NOMO-1 (cell line): ENCODE measurements around the gene POTEI.
"Not testable (repeated sequence)": the region's sequence is repeated elsewhere in the genome, so short reads cannot be mapped to it uniquely, and the experiment has no call there.

Experiments used
- DNase-seq, 2 experiments: peaks; one replicate each; lab custom pipeline; 2025; ENCODE audit not compliant: unreplicated experiment in 2 of 2; lab: John Stamatoyannopoulos, UW

Gene POTEI

DNA sequence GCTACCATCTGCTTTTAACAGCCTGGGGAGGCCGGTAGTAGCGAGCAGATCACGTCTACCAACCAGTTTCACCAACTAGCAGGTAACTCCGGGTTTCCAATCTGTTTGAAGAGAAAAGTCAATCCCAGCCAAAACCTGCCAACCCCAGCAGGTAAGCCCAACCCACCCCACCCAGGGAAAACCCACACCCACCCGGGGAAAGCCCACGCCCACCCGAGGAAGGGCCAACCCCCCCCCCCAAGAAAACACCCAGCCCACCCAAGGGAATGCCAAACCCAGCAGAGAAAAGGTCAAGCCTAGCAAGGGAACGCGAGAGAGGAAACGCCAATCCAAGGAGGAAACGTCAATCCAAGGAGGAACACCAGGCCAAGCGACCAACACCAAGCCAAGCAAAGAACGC, at the start of gene POTEI:
Gene POTEI (minus strand): TSS at position 101 of the 400 bp plus-strand sequence. CDS start 93 bp downstream, at position 8.
- not testable (repeated sequence) for DNase-seq

DNA sequence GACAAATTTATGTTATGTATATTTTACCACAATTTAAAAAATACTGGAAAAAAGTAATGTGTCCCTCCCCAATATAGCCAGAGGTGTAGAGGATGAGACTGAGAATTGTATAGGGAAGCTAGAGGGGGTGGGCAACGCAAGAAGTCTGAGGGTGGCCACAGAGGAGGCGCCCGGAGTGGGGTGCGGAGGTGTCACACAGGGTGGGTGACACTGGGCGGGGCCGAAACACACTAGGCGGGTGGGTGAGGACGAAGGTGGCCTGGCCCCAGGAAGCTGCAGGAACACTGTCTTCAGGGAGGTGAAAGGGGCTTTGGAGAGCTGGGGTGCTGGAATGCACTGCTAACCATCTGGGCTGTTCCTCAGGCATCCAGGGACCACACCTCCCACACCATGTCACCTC, 47.3 kb upstream of the POTEI start:
- DNase-seq: not testable (repeated sequence)

DNA sequence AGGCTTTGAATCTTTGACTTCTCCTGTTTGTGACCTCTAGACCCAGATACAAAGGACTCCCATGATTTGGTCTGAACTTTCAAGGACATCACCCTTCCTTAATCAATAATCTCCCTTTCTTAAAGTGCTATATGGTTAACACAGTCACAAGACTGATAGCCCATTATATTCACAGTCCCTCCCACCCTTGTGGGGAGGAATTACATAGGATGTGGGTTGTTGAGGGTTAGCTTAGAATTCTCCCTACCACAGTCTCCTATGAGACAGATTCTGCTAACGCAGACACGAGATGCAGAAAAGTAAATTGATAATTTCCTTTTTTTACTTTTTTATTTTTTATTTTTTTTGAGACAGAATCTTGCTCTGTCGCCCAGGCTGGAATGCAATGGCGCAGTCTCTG, 45.0 kb upstream of the POTEI start:
- DNase-seq: not testable (repeated sequence)

DNA sequence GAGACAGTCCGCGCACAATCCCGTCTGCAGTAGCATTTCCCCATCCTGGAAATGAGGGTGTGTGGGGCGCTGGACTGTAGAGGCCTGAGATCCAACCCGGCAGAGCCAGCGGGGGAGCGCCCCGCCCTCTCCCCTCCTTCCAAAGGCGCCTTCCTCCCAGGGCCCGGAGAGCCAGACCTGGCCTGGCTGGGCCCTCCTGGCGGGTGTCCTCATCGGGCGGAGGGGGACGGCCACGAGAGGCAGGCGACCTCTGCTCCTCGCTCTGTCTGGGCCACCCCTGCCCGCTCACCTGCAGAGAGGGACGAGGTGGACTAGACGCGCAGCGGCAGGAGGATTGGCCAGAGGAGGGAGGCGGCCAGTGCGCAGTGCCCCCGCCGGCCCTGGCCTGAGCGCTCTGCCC, 40.3 kb upstream of the POTEI start:
- DNase-seq: not testable (repeated sequence)

DNA sequence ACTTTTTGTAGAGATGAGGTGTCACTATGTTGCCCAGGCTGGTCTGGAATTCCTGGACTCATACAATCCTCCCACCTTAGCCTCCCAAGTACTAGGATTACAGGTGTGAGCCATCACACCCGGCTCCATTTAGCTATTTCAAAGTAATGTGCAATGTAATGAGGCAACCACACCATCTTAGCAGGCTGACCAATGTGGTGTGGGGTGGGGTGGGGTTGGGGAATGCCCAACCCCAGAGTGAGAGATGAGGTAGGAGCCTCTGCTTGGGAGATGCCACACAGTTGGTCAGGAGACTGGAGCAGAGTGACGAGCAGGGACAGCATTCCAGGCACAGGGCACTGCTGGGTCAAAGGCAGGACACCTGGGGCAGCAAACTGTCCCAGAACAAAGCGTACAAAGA, 39.3 kb upstream of the POTEI start:
- not testable (repeated sequence) for DNase-seq

DNA sequence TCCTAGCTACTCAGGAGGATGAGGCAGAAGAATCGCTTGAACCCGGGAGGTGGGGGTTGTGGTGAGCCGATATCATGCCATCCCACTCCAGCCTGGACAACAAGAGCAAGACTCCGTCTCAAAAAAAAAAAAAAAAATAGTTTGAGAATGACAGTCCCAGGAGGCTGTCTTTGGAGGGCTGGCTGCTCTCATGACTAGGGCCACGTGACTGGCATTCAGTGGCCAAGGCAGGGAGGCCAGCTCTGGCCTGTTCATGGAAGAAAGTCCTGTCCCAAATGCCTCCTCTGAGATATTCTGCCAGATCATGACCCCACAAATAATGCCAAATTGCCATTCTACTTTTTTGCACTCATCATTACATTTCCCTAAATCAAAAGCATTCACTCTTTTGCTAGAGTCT, 35.9 kb upstream of the POTEI start:
- not testable (repeated sequence) for DNase-seq

DNA sequence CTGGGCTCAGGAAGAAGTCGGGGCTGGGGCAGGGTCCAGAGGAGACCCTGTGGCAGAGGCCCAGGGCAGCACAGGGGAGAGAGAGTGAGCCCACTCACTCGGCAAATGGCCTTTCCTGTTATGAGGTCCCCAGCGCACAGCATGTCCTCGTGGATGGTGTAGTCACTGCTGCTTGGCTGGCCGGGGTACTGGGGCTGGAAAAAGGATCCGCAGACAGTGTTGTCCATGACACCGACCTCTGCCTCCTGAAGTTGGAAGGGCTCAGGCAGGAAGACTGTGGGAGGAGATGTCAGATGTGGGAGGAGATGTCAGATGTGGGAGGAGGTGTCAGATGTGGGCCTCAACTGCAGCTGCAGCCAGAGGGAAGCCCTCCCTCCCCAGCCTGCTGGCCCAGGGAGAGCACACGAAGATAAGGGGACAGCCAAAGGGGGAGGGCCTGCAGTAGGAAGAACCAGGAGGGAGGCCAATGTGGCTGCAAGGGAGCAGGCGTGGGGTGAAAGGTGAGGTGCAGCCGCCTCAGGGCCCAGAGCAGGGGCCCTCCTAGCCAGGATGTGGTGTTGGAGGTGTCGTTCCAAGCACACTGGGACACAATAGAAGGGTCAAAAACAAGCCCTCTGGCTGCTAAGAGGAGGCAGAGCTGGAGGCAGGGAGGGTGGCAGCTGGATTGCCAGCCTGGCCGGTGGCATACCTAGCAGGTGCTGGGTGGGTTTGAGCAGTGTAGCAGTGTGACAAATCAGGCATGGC, 34.8 kb upstream of the POTEI start:
- not testable (repeated sequence) for DNase-seq

DNA sequence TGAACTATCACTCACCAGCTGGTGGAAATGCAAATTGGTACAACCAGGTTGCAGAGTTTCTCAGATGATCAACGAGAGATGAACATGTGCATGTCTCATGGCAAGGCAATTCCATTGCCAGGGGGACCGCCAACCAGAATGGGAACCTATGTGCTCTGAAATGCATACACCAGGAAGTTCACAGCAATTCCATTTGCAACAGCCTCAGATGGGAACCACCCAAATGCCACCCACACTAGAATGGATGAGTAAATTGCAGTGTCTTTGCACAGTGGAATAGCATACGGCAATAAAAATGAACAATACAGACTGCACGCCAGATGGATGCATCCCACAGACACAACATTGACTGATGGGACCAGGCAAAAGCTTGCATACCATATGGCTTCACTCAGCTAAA, 33.7 kb upstream of the POTEI start:
- DNase-seq: not testable (repeated sequence)

DNA sequence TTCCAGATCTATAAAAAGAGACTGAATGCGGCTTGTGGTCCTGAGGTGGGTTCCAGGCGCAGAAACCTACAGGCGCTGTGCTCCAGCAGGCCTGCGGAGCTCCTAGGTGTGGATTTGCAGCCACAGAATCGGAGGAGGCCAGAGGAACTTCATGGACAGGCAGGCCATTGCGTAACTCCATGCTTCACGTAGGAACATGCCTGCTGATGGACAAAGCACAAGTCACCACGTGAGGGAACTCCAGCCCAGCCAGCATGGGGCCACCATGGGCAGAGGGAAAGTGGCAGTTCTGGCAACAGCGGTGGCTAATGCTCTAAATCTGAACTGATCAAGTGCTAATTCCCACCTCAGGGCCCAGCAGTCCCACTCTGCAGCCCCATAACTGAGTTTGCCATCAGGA, 29.1 kb upstream of the POTEI start:
- DNase-seq: not testable (repeated sequence)

DNA sequence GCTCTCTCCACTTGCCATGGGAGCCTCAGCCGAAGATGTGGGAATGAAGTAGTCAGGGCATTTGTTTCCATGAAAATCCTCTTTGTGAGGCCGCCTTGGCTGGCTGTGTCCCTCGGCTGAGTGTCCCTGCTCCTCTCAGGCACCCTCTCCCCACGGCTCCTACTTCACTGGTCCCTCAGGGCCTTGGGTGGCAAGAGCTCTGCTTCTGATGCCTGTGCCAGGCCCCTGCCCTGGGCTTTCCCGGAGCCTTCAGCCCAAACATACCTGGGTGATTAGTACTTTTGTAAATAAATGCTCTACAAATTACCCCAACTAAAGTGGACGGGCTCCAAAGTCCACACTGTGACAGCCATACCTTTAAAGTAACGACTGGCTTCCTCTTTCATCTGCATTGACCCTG, 27.5 kb upstream of the POTEI start:
- not testable (repeated sequence) for DNase-seq

DNA sequence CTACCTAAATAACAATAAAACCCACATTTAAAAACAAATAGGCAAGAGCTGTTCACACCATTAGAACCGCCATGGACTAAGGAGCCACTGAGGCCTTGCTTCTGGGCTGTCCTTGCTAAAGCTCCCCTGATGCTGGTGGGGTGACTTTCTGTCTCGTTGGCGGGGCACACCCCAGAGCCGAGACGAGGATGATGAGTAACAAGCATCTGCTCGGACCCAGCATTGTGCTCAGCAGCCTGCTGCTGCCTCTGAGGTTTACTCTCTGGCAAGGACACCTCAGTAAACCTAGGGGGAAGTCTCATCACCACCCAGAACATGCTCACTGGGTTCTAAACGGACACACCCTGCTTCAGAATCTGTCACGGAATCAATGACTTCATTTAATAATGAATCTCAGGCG, 22.5 kb upstream of the POTEI start:
- DNase-seq: not testable (repeated sequence)

DNA sequence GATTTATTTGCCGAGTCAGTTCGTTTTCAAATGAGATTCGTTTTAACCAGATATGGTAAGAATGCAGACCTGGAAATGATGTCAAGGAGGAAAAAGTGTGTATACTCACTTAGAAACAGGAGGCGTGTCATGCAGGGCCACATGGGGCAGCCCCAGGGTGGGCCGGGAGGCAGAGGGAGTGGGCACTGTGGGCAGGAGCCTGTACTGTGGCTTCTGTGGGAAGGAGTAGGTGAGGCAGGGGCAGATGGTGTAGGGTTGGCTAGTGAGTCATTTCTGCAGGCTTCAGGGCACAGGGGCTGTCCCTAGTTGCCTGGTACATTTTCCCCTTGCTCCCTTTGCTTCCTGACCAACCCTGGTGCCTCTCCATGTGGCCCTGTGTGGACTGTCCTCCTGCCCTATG, 22.1 kb upstream of the POTEI start:
- DNase-seq: not testable (repeated sequence)

DNA sequence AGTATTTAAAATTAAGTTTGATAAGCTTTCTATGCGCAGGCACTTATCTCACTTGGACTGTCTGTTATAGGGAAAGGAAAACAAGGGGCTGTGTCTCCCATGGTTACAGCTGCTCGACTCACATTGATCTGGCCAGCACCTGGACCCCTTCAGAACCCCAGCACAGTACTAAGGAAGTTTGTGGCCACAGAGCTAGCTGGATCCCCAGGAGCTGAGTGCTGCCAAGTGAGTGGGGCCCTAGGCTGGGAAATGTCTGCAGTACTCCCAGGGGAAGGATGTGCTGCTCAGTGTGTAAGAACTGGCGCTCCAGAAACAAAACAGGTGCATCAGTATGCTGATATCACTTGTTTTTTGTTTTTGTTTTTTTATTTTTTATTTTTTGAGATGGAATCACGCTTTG, 21.1 kb upstream of the POTEI start:
- not testable (repeated sequence) for DNase-seq

DNA sequence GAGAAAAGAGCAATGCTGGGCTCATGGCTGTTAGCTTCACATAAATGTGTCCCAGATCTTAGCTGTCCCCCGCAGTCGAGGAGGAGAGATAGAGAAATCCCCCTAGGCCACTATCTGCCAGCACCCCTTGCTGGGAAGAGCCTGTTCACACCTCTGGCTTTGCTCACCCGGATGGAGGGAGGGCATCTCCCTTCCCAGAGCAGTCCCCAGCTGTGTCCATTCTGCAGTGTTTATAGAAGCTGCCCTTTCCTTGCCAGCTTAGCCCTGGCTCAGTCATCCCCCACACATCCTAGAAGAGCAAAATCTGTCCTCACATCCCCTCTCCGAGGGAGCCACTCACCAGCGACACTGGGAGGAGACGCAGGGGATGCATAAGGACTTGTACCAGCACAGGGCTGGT, 20.4 kb upstream of the POTEI start:
- not testable (repeated sequence) for DNase-seq

DNA sequence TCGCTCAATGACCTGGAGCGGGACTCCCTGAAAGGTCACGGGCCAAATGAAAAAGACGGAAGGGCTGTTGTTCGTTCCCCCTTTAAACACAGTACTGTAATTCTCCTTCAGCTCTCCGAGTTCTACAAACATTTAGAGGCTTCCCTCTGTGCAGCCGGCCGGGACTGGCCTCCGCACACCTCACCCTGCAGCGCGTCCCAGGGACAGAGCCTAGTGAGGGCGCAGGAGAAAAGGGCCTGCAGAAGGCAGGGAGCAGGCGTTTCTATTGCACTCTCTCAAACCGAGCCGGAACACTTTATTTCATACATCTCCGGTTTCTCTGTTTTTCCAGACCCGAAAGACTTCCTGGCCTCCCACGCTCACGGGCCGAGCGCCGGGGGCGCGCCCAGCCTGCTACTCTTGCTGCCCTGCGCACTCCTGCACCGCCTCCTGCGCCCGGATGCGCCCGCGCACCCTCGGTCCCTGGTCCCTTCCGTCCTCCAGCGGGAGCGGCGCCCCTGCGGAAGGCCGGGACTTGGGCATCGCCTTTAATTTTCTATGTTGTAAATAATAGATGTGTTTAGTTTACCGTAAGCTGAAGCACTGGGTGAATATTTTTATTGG, 18.3 kb upstream of the POTEI start:
- not testable (repeated sequence) for DNase-seq

DNA sequence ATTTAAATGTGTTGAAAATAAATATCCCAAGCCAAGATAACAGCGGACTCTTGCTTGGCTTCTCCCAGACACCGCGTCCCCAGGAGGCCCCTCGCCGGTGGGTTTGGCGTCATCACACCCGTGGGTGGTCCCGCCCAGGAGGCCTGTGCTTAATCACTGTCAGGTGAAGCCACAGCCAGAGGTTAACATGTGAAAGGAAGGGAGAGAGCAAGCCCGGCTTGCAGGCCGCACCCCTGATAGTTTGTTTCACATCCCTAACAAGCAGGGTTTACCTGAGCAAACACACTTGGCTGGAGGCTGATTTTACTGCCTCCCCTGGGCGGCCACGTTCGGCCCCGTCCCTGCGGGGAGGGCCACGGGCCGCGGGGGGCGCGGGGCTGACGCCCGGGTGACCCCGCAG, 13.3 kb upstream of the POTEI start:
- DNase-seq: not testable (repeated sequence)

DNA sequence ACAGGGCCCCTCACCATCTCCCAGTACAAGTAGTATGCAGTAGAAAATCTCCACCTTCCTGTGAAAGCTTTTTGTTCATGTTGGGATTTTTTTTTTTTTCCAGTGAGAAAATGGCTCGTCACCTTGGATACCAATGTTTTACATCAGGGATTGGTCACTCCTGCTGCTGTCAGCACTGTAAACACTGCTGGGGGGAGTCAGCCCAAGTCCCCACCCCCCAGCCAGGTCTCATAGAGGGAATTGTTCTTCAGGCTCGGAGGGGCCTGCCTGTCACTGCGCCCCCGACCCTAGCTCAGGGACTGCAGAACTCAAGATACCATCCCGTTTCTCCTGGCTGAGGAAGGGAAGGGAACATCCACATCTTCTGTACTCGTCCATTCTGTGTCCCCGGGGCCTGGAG, 11.9 kb upstream of the POTEI start, which contains the start of gene CFC1B:
Gene CFC1B (plus strand): TSS at position 231 of the 400 bp plus-strand sequence. CDS start 263 bp downstream, outside the sequence.
- not testable (repeated sequence) for DNase-seq

DNA sequence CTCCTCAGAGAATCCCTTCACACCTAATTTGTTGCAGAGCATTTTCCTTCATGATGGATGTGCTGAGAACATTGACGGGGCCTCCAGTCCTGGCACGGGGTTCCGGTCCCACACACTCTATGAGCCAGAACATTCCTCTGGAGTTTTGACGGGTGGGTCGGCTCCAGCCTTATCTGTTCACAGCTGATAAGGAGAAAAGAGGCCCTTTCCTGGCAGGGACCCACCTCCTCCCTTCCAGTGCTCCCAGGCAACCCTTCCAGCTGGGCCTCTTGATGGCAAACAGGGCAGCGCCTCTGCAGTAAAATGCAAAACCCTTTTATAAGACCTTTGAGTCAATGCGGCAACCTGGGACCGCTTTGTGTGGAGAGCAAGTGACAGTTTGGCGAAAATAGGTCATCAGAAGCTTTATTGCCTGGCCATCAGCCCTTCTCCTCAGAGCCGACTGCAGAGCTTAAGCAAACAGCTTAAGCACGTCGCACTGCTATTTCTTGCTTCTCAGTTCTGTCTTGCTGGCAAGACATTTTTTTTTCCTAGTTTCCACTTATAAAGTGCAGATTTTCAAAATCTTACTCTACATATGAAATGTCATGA, 9.5 kb upstream of the POTEI start:
- DNase-seq: not testable (repeated sequence)

DNA sequence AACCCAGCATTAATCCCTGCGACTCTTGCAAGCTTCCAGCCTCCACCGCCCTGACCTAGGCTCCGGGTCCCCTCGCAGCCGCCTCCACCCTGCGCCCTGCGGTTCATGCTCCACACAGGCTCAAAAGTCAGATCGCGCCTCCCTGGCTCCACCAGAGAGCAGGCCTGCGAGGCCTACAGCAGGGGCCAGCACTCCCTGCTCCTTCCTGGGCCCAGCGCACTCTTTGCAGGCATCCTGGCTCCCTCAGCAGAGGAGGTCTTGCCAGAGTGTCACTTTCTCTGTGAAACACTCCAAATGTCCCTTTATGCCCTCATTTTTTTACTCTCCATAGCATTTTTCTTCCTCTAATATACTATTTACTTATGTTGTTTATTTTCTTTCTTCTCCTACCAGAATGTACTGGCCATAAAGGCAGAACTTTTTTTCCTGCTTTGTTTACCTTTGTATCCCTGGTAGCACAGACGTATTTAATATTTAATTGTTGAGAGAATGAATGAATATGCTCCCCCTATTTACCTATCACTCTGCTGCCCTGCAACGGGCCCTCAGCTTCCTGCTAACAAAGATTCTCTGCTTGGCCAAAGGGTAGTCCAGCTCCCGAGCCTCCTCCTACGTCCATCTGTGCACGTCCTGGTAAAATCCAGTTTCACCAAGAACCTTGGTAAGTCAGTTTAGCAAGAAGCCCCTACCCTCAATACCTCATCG, 2.8 kb upstream of the POTEI start:
- not testable (repeated sequence) for DNase-seq

DNA sequence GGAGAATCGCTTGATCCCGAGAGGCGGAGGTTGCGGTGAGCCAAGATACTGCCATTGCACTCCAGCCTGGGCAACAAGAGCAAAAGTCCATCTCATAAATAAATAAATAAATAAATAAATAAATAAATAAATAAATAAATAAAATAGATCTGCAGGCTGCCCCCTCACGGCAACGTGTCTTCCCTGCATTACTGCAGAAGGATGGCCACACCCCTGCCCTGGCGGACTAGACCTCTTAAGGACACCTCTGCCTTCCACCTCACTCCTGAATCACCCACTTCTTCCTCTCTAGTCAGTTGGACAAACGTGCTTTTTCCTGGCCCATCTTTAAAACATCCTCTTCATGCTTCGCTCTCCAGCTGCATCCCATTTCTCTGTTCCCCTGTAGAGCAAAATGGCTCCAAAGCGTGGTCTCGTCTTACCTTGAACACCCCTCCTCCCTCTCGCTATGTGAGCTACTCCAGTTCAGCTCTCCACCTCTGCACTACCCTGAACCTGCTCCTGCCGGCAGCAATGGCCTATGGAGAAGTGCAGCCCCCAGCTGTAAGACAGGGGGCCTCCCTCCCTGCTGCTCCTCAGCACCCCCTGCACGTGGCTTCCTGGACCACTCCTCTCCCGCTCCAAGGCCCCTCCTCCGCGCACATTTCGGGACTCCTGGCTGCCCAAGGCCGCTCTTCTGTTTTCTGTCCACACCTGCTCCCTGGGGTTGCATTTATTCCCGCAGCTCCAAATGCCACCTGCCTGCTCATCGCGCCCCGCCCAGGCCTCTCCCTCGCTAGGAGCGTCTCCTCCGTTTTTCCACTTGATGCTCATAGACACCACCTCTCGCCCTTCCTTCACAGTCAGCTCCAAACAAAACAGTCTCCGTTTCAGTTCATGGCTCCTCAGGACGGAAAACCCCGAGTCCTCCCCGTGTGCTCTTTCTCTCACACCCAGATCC, 1.9 kb upstream of the POTEI start:
- DNase-seq: not testable (repeated sequence)
